CD14-positive monocyte (primary cell): ENCODE data around the gene DPY19L1. TPM values are rescaled to one million over a fixed set of nuclear protein-coding genes. Genes with fewer than 3 reads are reported as not detected.

Experiments
- DNase-seq, 3 donors: peaks; one replicate each; pipeline ENCODE4 v3.0.0-alpha.2; 2011 to 2022
- H2AFZ ChIP-seq: 2 replicates; pipeline ENCODE4 v1.6.0; 2012; ENCODE audit warnings: mild to moderate bottlenecking, low read depth, low read length, inconsistent platforms; ENCODE audit not compliant: insufficient read depth, poor library complexity, severe bottlenecking
- H3K27ac ChIP-seq, 2 donors: 1 replicate in 1 of 2; 2 replicates in 1 of 2; pipeline ENCODE4 v1.5.1; 2012 to 2013; ENCODE audit warnings: low read length in 2 of 2, control low read depth in 1 of 2, inconsistent platforms in 1 of 2, low read depth in 1 of 2, mild to moderate bottlenecking in 1 of 2
- H3K27me3 ChIP-seq, 2 donors: one replicate each; pipeline versions ENCODE4 v1.6.0 to v1.6.1; 2011 to 2013; ENCODE audit warnings: low read length in 2 of 2; ENCODE audit not compliant: control insufficient read depth in 2 of 2, insufficient read depth in 2 of 2
- H3K36me3 ChIP-seq, 2 donors: replicated peaks in 1 of 2; 1 replicate in 1 of 2; 2 replicates in 1 of 2; pipeline versions ENCODE4 v1.5.1 to v1.6.1; 2012 to 2013; ENCODE audit warnings: low read length in 2 of 2, control low read depth in 1 of 2, inconsistent platforms in 1 of 2, mild to moderate bottlenecking in 1 of 2; ENCODE audit not compliant: insufficient read depth in 2 of 2, control insufficient read depth in 1 of 2
- H3K4me1 ChIP-seq, 2 donors: 1 replicate in 1 of 2; 2 replicates in 1 of 2; pipeline versions ENCODE4 v1.5.1 to v1.6.1; 2012 to 2013; ENCODE audit warnings: low read length in 2 of 2, control low read depth in 1 of 2, inconsistent platforms in 1 of 2, mild to moderate bottlenecking in 1 of 2, moderate library complexity in 1 of 2; ENCODE audit not compliant: insufficient read depth in 2 of 2, control insufficient read depth in 1 of 2
- H3K4me2 ChIP-seq: replicated peaks from 2 replicates; pipeline ENCODE3; 2012; ENCODE audit warnings: low read length, moderate library complexity, mild to moderate bottlenecking; ENCODE audit not compliant: poor library complexity, severe bottlenecking; ENCODE audit errors: extremely low read depth
- H3K4me3 ChIP-seq, 3 experiments: fragments of 200-600 bp in 1 of 3; sonication (generic) in 1 of 3; replicated peaks in 1 of 3; 1 replicate in 2 of 3; 2 replicates in 1 of 3; pipeline ENCODE4 v1.5.1; 2011 to 2013; ENCODE audit warnings: low read length in 3 of 3, mild to moderate bottlenecking in 3 of 3, control low read depth in 2 of 3, low read depth in 2 of 3, inconsistent platforms in 1 of 3, moderate library complexity in 1 of 3
- H3K79me2 ChIP-seq: 2 replicates; pipeline ENCODE4 v1.6.0; 2012; ENCODE audit warnings: mild to moderate bottlenecking, control low read depth, inconsistent platforms, low read length, moderate library complexity; ENCODE audit not compliant: insufficient read depth
- H3K9ac ChIP-seq: 2 replicates; pipeline ENCODE4 v1.6.0; 2017; ENCODE audit warnings: low read length, mild to moderate bottlenecking; ENCODE audit not compliant: insufficient read depth, poor library complexity, severe bottlenecking
- H3K9me3 ChIP-seq, 2 donors: replicated peaks in 1 of 2; 1 replicate in 1 of 2; 2 replicates in 1 of 2; pipeline versions ENCODE4 v1.5.1 to v1.6.1; 2012 to 2013; ENCODE audit warnings: low read length in 2 of 2, control low read depth in 1 of 2; ENCODE audit not compliant: control insufficient read depth in 1 of 2, insufficient read depth in 1 of 2
- H4K20me1 ChIP-seq: 2 replicates; pipeline ENCODE4 v1.6.0; 2012; ENCODE audit warnings: mild to moderate bottlenecking, low read length, control low read depth, moderate library complexity; ENCODE audit not compliant: insufficient read depth
- H3K27ac Mint-ChIP-seq, 7 donors: one replicate each; pipeline ENCODE4 v1.8.0; 2020; ENCODE audit warnings: mild to moderate bottlenecking in 7 of 7, mixed read lengths in 7 of 7, moderate library complexity in 6 of 7, inconsistent platforms in 2 of 7
- H3K27me3 Mint-ChIP-seq, 3 donors: one replicate each; pipeline ENCODE4 v1.8.0; 2021 to 2022; ENCODE audit warnings: low read depth in 3 of 3, mild to moderate bottlenecking in 3 of 3, mixed read lengths in 3 of 3, moderate library complexity in 3 of 3, inconsistent platforms in 1 of 3
- H3K36me3 Mint-ChIP-seq, 2 donors: one replicate each; pipeline ENCODE4 v1.8.0; 2020; ENCODE audit warnings: mixed read lengths in 2 of 2, inconsistent platforms in 1 of 2, mild to moderate bottlenecking in 1 of 2
- H3K4me1 Mint-ChIP-seq: one replicate; pipeline ENCODE4 v1.8.0; 2020; ENCODE audit warnings: mild to moderate bottlenecking, mixed read lengths
- H3K4me3 Mint-ChIP-seq, 2 donors: one replicate each; pipeline ENCODE4 v1.8.0; 2020; ENCODE audit warnings: mild to moderate bottlenecking in 2 of 2, mixed read lengths in 2 of 2, moderate library complexity in 1 of 2
- H3K9me3 Mint-ChIP-seq, 7 donors: one replicate each; pipeline ENCODE4 v1.8.0; 2020 to 2022; ENCODE audit warnings: mixed read lengths in 7 of 7, mild to moderate bottlenecking in 6 of 7, moderate library complexity in 6 of 7, inconsistent platforms in 2 of 7
- WGBS: methylation state at CpG from one replicate; pipeline ENCODE4 v1.1.5; 2013; ENCODE audit warnings: missing lambda C conversion rate; ENCODE audit not compliant: insufficient coverage; 5-methylcytosine and 5-hydroxymethylcytosine counted together
- intact Hi-C, 2 donors: fragments of 100-400 bp; cut with micrococcal nuclease; formaldehyde crosslinking; loops; one replicate each; pipeline versions ENCODE4 v1.15.0 to v1.15.1; 2023
- polyA plus RNA-seq, 3 donors: library from polyadenylated mRNA; depleted of rRNA in 1 of 3; unstranded in 2 of 3; stranded (reverse) in 1 of 3; fragments of 300-500 nt in 2 of 3; fragments of >200 nt in 1 of 3; fragmentation: Illumina TruSeq in 2 of 3; gene quantifications; 1 replicate in 2 of 3; 2 replicates in 1 of 3; pipeline ENCODE4 v1.2.3, GENCODE V29; 2012 to 2021
- TF ChIP-seq, protein P1 (sequence below): fragments of 200-600 bp; IDR thresholded peaks from one replicate; pipeline ENCODE4 v1.8.0; 2022; ENCODE audit warnings: antibody characterized with exemption, mild to moderate bottlenecking

The DPY19L1 gene
- polyA plus RNA-seq, 3 donors = 0.81 to 5.2 (median 3.9) TPM

GRCh38 chr7:35037526-35038341, 449 bp upstream of the DPY19L1 start:
- H3K4me1 ChIP-seq = peaks cover 17 to 19% of the 10 kb centered on the region in 2 donors
- under 1% methylated on average over 82 of the region's 100 CpGs for WGBS
- peaks cover 0 to 2% (median 0%) of the 10 kb centered on the region in 7 donors for H3K9me3 Mint-ChIP-seq

More at GRCh38 chr7:35037526-35038341, 449 bp upstream of the DPY19L1 start:
- H3K27me3 ChIP-seq = peaks cover 4 to 7% of the 10 kb centered on the region in 2 donors
- H3K27ac ChIP-seq = peak overlapping the region; percentile 15 to 43
- H3K27me3 Mint-ChIP-seq = peaks cover 2 to 23% (median 8%) of the 10 kb centered on the region in 3 donors
- peak overlapping the region; percentile 89 for H3K4me2 ChIP-seq
- no peaks in the 10 kb centered on the region for H3K36me3 Mint-ChIP-seq
- no peaks in the 10 kb centered on the region for H3K36me3 ChIP-seq
- peak overlapping the region; percentile 38 for H3K9ac ChIP-seq
- peak overlapping the region; percentile 77 to 94 for H3K4me3 Mint-ChIP-seq
- H3K4me1 Mint-ChIP-seq = peaks cover 28% of the 10 kb centered on the region
- H3K4me3 ChIP-seq = peak overlapping the region; percentile 39 to 94 (median 86)
- intact Hi-C loops = no loop called here
- H2AFZ ChIP-seq = peak overlapping the region; percentile 84
- TF ChIP-seq, protein P1, sequence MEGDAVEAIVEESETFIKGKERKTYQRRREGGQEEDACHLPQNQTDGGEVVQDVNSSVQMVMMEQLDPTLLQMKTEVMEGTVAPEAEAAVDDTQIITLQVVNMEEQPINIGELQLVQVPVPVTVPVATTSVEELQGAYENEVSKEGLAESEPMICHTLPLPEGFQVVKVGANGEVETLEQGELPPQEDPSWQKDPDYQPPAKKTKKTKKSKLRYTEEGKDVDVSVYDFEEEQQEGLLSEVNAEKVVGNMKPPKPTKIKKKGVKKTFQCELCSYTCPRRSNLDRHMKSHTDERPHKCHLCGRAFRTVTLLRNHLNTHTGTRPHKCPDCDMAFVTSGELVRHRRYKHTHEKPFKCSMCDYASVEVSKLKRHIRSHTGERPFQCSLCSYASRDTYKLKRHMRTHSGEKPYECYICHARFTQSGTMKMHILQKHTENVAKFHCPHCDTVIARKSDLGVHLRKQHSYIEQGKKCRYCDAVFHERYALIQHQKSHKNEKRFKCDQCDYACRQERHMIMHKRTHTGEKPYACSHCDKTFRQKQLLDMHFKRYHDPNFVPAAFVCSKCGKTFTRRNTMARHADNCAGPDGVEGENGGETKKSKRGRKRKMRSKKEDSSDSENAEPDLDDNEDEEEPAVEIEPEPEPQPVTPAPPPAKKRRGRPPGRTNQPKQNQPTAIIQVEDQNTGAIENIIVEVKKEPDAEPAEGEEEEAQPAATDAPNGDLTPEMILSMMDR = peak; percentile 88
- H3K9me3 ChIP-seq = no peaks in the 10 kb centered on the region
- peak; percentile 81 to 86 (median 85) for DNase-seq
- peaks cover 12% of the 10 kb centered on the region for H4K20me1 ChIP-seq
- peak overlapping the region in 3 of 7 donors; percentile 49 to 86 (median 81) for H3K27ac Mint-ChIP-seq
- H3K79me2 ChIP-seq = peaks cover 19% of the 10 kb centered on the region
